GM20431 (cell line): Measurements from ENCODE around the gene ARHGAP15.

Experiments used
- in situ Hi-C: fragments of 300-500 bp; cut with MseI, MboI; formaldehyde crosslinking; loops from one replicate; pipeline ENCODE4 v1.15.0; 2020; ENCODE audit warnings: low sequenced_read_pairs; ENCODE audit not compliant: unreplicated experiment

The ARHGAP15 gene

DNA sequence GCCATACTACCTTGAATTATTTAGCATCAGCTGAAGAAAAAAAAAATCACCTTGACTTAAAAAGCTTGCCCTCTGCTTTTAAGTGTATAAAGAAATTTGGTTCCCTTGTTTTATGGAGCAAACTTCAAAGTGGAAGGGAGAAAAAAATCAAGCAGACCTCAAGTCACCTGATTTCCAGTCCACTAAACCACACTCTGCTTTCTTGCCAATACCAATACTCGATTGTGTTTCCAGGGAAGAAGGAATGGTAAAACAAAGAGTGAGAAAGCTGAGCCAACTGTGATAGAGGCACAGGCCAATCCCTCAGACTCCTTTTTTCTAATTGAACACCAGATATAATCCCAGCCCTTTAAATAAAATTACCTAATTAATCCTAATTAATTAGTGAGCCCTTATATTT lies 587.3 kb downstream of the ARHGAP15 start:
- in situ Hi-C loops, result no loop called here

DNA sequence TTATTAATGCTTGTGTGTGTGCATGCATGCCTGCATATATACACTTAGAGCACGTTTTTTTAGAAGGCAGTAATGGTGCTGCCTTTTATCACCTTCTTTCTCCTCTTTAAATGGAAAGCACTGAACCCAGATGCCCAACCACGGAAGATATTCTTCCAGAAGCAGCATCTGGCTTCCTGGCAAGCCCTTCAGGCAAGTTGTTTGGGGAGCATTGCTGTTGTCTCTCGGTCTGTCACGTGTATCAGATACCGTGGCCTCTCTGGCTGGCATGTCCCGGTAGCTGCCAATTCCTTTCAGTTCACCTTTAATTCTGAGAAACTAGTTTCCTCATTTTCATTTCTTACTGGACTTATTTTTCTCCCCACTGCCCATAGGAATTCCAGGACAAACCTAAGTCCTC lies 587.8 kb downstream of the ARHGAP15 start:
- in situ Hi-C loops, result no loop called here

DNA sequence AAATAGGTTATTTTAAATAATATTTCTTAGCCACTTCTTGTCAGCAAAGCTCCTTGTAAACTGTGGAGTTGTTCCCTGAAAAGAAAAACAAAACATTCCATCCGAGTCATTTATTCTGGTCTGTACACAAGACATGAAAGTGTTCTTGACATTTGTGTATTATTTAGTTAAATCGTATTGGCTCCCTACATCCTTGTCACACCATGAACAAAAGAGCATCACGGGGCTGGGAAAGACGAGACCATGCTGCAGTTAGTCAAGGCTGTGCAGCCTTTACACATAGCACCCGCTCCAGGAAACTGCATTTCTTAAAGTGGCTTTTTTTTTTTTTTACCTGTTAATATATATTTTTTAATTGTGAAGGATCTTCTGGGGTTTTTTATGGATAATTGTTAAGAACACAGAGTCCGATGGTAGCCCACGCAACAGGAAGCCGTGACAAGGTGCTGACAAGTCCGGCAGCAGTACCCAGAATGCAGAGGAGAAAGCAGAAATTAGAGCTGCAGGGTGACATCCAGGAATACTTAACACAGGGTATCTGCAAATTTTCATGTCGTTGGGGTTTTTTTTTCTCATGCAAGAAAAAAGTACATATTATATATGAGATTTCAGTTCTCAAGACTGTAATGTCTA lies 588.4 kb downstream of the ARHGAP15 start:
- in situ Hi-C loops, result no loop called here

DNA sequence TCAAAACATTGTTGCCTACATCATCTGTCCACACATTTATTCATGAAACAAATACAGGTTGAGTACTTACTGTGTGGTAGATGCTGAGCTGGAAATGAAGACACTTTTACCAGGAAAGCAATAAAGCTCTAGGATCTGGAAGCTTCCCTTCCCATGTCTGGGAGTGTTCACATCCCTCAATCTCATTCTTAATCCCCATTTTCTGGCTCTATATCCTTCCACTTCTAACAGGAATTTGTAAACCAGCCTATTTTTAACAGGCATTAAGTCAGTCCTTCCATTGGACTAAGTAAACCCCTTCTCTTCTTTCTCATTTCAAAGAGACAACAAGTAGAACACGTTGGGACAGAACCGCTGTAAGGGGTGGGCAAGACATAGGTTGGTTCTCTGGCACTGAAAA lies 589.5 kb downstream of the ARHGAP15 start:
- in situ Hi-C loops, result no loop called here

DNA sequence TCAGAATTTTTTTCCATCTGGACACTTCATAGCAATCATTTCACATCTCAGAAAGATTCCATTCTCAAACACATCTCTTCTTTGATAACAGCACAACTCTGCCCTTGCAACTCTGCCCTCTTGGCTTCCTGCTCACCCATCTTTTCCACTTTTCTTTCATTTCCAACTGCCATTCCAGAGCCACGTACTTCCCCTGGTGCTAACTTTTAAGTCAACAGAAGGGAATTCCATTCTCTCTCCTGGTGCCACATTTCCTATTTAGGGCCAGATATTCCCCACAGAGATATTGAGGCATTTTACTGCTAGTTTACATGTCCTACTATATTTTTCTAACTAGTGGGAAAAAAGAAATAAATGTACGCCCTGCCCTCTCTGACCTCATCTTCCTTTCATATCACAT lies 590.2 kb downstream of the ARHGAP15 start:
- in situ Hi-C loops, result no loop called here

DNA sequence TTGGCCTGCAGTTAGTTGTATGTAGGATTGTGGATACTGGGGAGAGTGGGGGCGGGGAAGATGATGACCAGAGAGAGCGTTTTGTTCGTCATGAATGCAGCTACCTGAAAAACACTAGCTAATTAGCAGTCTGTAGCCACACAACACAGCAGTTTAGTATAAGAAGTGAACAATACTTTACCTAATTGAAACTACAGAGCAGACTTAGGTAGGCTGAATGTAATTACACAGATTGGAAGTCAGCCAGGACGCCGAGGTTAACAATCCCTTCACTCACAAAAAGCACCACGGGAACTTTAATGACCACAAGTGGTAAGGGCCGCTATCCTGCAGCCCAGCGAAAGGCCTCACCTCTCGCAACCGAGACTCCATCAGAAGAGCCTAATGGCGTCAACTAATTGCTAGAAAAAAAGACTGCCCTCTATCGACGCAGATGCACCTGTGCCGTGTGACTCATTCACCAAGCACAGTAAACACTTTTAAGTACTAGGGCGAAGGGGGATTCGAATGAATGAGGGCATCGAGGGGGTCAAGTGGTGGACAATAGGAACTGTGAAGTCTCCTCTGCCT lies 591.0 kb downstream of the ARHGAP15 start:
- in situ Hi-C loops, result no loop called here

DNA sequence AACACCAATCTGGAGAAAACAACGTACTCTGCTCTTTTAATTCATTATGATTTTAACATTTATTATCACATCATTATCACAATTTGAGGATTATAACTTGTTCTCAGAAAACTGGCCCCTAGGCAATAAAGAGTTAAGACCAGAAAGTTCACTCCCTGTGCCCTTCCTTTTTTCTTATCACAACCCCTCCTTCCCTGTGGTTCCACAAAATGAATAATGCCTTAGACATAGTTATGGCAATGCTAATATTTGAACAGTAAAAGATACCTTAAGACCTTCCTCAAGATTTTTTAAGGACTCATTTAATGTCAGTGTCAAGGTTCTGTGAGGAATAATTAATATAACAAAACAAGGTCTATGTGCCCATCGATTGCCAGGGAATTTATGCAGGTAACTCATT lies 596.2 kb downstream of the ARHGAP15 start:
- in situ Hi-C loops, result no loop called here

DNA sequence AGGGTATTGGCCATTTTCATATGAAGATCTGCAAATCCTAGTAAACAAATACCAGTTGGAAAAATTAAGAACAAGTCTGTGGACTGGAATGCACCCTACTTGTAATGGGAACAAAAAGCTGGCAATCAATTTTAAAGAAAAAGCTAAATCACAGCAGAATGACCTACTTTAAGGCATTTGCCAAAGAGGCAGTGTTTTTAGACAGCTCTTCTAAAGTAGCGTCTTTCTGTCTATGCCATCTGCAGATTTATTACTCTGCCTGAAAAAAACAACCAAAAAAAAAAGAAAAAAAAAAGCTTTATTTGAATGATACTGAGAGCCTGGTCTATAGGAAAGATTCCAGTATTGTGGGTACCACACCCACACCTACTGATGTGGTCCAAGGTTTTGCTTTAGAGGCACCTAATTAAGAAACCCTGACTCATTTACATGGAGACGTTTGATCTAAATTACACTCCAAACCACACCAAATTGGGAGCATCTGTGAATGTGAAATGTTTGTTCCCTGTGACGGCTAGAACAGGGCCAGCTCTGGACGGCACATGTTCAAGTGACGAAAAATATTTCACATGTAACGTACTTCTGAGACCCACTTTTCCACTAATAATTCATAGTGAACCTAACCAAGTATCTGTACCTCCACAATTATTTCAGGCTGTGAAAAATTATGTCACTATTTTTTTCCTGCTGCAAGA lies 597.1 kb downstream of the ARHGAP15 start:
- in situ Hi-C loops, result no loop called here

DNA sequence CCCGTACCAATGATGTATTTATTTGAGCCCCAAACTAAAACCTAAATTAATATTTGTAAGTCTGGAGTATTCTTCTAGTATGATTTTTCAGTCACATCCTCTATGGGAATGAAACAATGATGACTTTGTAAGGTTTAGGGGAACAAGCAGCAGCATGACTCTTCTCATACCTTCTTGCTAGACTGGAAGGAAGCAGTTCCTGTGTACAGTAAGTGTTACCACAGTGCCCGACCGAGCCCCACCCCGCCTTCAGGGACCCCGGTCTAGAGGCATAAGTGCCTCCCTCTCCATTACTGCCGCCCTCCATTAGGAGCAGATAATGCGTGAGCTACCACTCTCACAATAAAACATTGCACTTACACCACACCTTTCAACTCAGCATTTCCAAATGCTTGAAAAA lies 599.3 kb downstream of the ARHGAP15 start:
- in situ Hi-C loops, result no loop called here

DNA sequence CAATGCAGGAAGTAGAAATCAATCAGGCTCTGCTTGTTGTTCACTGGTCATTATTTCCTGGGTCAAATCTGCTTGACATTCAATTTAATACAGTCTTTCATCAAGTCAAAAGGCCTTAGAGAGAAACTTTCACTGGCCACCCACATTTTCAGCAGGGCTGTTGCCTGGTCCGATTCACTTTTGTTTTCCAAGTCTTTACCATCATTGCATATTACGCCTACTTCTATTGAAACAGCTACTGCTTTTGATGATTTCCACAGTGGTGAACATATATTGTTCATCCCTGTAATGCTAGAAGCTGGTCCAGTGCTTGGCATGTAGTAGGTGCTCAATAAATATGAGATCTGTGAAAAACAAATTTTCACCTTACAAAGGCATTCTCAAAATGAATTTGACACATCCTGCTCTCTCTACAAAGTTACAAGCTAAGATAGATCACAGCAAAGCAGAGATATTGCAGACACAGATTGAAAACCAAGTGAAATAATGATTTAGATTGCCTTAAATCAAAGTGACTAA lies 600.1 kb downstream of the ARHGAP15 start:
- in situ Hi-C loops, result no loop called here

DNA sequence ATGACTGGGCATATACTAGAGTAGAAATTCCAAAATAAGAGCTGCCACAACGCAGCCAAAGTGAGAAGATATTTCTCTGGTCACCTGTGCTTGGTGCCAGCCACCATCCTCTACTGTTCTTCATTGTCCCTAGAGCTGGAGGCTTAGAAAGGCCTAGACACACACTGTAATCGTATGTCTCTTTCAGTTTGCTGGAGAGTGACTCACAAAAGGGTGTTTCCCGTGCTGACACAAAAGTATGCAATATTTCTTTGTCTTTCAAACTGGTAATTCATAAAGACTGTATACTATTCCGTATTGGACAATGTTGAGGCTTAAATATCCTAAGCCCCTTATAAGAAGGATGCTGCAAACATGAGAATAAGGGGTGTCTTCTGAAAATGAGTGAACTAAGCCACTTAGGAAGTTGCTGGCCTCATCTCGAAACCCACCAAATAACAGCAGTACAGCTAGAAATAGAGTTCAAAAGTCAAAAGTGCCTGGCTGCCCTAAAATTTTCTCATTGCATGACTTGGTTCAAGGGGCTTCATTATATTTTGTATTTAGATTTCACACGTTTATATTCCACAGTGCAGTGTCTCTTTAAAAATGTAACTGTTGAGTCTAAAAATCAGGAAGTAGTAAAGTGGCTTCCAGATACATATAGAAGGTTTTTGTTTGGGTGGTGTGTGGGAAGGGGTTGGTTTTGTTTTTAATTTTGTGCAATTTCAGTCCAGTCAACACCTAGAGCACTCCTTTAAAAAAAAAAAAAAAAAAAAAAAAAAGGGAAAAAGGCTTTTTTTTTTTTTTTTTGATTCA lies 601.1 kb downstream of the ARHGAP15 start:
- in situ Hi-C loops, result no loop called here

DNA sequence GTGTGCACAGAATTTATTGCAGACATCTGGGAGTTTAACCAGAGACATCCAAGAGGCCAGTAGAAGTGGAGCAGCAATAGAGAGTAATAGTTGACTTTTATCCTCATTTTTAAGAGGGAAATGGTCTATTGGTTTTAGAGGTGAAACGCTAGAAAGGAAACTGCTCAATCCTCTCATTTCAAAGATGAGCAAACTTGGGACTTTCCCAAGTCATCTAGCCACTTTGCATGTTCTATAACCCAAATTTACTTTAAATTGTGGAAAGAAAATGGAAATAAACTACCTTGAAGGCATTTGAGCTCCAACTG lies 601.7 kb downstream of the ARHGAP15 start:
- in situ Hi-C loops, result no loop called here

DNA sequence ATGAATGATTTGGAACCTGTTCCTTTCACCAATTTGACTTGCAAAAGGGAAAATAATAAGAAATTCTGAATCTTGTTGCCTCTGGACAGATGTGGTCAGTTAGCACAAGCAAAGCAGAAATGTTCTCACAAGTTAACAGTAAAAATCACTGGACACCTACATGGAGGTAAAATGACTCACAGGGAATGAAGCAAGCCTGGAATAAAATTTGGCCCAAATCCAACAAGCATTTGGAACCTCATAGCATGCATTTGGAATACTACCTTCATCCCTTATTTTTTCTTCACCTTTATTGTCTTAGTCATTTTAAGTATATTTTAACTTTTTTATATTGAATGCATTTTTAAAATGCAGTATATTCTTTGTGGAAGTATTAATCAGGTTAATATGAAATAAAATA lies 602.9 kb downstream of the ARHGAP15 start:
- in situ Hi-C loops, result no loop called here

DNA sequence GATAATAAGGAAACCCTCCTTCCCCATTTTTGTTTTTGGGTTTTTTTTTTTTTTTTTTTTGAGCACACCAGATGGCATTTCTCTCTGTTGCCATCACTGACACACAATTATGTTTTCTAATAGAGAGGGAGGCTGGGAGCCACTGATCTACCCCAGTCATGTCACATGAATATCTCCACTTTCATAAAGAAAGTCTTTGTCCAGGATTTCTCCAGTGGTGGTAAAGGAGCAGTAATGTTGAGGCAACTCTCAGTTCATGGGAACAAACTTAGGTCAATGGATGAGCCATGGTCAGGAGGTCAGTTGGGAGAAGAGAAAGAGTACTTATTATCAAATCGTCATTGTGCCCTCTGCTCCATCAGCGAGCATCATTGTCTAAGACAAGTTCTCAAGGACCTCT lies 603.7 kb downstream of the ARHGAP15 start:
- in situ Hi-C loops, result no loop called here

DNA sequence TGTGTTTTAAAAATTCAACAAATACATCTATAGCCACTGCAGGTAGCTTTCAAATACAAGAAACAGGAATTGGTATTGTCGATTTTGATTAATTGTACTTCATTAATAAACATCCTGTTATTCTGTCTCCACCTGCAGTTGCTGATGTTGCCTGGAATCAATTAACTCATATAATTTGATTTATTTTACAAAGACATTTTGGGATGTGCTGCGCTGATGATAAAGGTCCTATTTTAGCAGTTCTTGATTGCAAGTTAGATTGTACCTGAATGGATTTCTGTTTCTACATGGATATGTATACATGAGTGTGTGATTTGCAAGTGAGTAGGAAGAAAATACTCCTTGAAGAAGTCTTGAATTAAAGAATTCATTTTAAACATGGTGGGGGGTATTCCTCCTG lies 605.3 kb downstream of the ARHGAP15 start:
- in situ Hi-C loops, result no loop called here

DNA sequence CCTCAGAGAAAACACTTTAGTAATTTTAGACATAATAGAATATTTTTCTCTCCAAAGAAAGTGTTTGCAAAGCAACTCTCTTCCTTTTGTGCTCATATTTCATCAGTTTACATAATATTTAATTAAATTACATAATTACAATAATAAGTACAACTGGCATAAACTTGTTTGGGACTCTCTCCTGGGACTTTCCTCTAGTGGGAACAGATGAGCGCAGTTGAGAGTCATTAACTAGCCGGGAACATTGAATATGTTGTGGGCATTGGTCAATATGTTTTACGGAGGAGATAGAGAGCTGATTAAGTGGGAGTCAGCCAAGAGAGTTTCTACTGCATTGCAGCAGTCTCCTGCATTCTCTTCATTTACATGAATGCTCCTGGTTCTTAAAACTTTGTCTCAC lies 607.7 kb downstream of the ARHGAP15 start:
- in situ Hi-C loops, result no loop called here

DNA sequence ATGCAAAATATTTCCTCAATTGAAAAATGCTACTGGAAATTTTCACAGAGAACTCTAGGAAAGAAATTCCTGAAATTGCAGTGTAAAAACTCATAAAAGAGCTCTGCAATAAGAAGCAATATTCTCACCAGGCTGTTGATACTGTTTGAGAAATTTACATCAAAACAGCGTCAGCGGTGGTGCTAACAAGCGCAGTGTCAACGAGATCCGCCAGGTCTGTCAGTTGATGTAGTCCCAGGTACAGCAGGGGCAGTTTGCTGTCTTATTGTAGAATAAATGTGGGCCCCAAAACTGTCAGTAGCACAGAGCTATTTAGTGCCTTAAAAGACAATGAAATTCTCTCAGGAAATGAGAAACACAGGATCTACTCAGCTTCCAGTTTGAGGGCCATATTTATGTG lies 611.2 kb downstream of the ARHGAP15 start:
- in situ Hi-C loops, result no loop called here

DNA sequence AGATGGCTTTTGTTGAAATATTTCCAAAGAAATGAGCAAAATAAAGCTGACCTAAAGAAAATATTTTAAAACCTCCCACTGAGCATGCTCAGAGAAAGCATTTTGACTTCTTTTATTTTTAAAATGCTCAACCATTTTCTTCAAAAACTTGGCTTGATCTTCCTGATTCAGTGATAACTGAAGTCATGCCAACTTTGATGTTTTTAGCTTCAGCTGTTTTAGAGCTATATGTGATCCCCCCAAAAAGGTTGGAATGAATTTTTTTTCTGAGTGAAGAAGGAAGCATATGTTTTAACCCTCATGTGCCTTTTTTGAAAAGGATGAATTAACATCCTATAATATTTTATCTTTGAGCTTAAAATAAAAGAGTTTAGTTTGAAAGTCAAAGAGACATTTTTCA lies 612.0 kb downstream of the ARHGAP15 start:
- in situ Hi-C loops, result no loop called here

DNA sequence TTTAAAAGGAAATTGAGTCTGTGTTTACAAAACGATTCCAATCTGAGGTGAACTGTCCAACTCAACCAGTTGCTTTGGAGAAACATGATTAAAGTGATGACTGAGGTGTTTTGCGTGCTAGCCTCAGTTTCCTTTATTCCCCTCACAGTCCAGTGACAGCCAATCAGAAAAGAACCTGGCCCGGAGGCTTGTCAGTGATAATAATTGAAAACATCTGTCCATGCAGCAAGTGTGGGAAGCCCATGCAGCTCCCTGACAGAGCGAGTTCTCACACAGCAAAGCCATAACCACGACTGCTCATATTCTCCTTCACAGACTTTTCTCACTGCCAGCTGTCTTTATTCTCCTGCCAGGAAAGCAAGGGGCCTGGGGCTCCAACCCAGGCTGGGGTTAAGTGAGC lies 613.4 kb downstream of the ARHGAP15 start:
- in situ Hi-C loops, result no loop called here

DNA sequence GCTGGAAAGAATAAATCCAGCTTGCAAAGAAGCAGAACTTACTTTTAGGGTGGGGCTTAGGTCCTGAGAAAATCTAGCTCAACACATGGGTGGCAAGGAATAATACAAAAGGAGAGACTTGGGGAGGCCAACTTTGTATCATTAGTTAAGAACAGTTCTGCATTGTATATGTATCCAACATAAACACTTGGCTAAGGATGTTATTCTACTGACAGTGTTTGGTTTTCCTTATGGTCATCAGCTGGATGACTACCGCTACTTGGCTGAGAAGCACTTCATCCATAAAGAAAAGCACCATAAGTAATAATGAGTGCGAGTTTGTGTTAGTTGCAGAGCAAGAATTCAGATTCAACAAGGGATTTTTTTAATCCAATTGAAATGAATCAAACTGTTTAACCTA lies 614.9 kb downstream of the ARHGAP15 start:
- in situ Hi-C loops, result no loop called here

DNA sequence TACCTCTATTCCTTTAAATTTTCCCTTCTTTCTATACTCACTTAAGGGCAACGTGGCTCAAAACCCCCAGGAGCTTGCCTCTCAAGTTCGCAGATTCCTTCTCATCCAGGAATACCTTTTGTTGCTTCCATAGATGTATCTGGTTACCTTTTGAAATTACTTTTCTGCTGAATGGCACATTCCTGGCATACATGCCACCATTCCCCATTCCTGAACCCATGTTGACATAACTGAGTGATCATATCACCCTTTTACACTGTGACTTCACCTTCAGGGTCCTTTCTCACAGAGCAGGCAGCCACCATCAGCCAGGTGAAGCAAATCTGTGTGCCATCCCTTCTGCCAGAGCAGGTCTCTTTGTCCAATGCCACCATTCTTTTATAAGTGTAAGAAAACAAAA lies 615.8 kb downstream of the ARHGAP15 start:
- in situ Hi-C loops, result no loop called here
